NCI-H226 (cell line): ENCODE results near the gene UGT1A3.

Experiments
- DNase-seq: peaks from one replicate; pipeline ENCODE4 v3.0.0-alpha.2; 2015

UGT1A3 gene

GRCh38 chr2:233818639-233819621 lies 90.1 kb downstream of the UGT1A3 start:
- DNase-seq, result no peak

GRCh38 chr2:233819884-233820773 lies 91.3 kb downstream of the UGT1A3 start:
- no peak for DNase-seq

DNA sequence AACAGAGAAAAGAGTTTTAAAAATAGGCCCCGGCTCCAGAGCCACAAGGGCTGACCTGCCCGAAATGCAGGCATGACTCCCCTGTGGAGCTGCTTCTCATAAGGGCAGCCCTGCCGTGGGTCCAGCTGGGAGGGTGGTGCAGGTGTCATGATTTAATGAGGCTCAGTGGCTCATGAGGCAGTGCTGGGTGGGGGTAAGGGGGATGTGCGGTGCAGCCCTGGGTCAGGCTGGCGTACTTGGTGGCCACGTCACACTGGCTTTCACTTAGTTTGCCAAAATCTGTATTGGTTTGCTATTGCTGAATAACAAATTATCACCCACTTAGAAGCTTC lies 91.9 kb downstream of the UGT1A3 start:
- DNase-seq, result no peak

DNA sequence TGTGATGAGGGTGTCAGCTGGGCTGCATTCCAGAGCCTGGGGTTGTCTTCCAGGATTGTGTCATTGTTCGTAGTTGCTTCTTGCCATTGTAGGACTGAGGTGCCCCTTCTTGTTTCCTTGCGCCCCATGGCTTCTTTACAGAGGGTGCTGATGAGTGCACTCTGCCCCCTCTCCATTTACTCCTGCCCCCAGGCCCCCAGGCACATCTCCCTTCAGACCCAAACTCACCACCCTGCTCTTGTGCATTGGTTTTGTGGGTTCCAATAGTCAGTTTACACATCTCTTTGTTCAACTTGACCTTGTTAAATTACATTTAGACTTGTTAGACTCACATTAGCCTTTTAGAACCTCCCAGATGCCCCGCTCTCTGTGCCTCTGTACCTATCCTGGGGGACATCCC lies 92.4 kb downstream of the UGT1A3 start:
- no peak for DNase-seq

DNA sequence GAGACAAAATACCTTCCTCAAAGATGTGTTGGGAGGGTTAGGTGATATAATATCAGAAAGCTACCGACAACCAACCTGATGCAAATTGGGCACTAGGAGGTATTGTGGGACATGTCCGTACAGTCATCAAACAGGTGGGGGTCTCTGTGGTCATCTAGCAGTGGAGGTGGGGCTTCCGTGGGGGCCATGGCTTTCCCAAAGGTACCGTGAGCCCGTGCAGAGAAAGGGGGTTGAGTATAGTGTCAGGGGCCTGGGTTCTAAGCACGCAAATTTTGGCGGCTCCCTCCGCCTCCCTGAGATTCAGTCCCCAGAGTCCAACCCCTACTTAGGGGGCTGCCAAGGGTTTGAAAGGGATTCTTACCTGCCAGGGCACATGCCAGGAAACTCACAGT lies 92.9 kb downstream of the UGT1A3 start:
- DNase-seq, result no peak

GRCh38 chr2:233822101-233822771 lies 93.4 kb downstream of the UGT1A3 start:
- DNase-seq, result no peak
